Immature natural killer cell (primary cell): Measurements from ENCODE around the gene MYRF. TPM values are rescaled to one million over a fixed set of nuclear protein-coding genes. Genes with fewer than 3 reads are reported as not detected.

Experiments used
- DNase-seq, 3 donors: peaks; one replicate each; pipeline ENCODE4 v3.0.0; 2022; ENCODE audit warnings: mixed read lengths in 1 of 3
- H3K27ac Mint-ChIP-seq, 6 donors: one replicate each; pipeline ENCODE4 v1.8.0; 2020; ENCODE audit warnings: mixed read lengths in 6 of 6, mild to moderate bottlenecking in 5 of 6, inconsistent platforms in 4 of 6, moderate library complexity in 3 of 6
- H3K27me3 Mint-ChIP-seq, 3 donors: one replicate each; pipeline ENCODE4 v1.8.0; 2020 to 2021; ENCODE audit warnings: low read depth in 3 of 3, mild to moderate bottlenecking in 3 of 3, mixed read lengths in 3 of 3, moderate library complexity in 3 of 3, inconsistent platforms in 1 of 3
- H3K36me3 Mint-ChIP-seq, 3 donors: one replicate each; pipeline ENCODE4 v1.8.0; 2020; ENCODE audit warnings: mixed read lengths in 3 of 3, inconsistent platforms in 2 of 3, mild to moderate bottlenecking in 2 of 3
- H3K4me1 Mint-ChIP-seq, 2 donors: one replicate each; pipeline ENCODE4 v1.8.0; 2020; ENCODE audit warnings: inconsistent platforms in 2 of 2, mild to moderate bottlenecking in 2 of 2, mixed read lengths in 2 of 2, moderate library complexity in 1 of 2
- H3K4me3 Mint-ChIP-seq, 5 donors: one replicate each; pipeline ENCODE4 v1.8.0; 2020; ENCODE audit warnings: mild to moderate bottlenecking in 5 of 5, mixed read lengths in 5 of 5, inconsistent platforms in 3 of 5, moderate library complexity in 3 of 5
- H3K9me3 Mint-ChIP-seq, 6 donors: one replicate each; pipeline ENCODE4 v1.8.0; 2020; ENCODE audit warnings: mild to moderate bottlenecking in 6 of 6, mixed read lengths in 6 of 6, inconsistent platforms in 4 of 6, moderate library complexity in 3 of 6
- polyA plus RNA-seq, 3 donors: library from polyadenylated mRNA; unstranded; fragments of 300-500 nt; fragmentation: Illumina TruSeq; gene quantifications; one replicate each; pipeline ENCODE4 v1.2.3, GENCODE V29; 2021

The MYRF gene
- polyA plus RNA-seq, 3 donors from 2014 or later: 0.43 to 2.4 TPM; not detected in 1

DNA sequence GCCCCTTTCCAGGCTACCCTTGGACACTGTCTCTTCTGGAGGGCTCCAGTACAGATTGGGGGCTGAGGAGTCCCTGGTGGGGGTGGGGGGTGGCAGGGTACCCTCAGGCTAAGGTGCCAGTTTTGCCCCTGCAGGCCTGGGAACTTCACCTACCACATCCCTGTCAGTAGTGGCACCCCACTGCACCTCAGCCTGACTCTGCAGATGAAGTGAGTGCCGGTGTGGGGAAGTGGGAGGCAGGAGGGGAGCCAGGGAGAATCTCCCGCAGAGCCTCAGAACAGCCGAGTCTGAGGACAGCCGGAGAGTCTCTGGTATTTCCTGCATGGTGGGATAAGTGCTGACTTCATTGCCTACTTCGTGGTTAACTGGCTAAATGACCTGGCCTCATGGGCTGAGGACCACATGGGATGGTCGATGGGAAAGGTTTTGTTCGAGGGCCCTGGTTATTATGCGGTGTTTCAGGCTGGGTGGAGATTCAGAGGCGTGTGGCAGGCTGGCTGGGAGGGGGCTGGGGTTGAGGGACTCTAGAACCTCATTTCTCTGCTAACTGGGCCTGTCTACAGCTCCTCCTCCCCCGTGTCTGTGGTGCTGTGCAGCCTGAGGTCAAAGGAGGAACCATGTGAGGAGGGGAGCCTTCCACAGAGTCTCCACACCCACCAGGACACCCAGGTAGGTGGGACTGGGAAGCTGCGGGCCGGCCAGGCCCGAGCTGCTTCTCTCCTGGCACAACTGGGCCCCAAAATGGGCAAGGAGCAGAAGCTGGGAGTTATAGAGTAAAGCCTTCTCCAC is 31.5 kb downstream of the MYRF start:
- no peak for DNase-seq
- Mint-ChIP-seq H3K4me1 (peaks cover 1 to 7% of the 10 kb centered on the region in 2 donors), H3K27me3 (no peaks in the 10 kb centered on the region), H3K27ac (peak overlapping the region in 1 of 6 donors; percentile 64), H3K36me3 (peaks cover 2 to 5% (median 2%) of the 10 kb centered on the region in 3 donors), H3K9me3 (no peaks in the 10 kb centered on the region), H3K4me3 (no peak overlapping the region)

DNA sequence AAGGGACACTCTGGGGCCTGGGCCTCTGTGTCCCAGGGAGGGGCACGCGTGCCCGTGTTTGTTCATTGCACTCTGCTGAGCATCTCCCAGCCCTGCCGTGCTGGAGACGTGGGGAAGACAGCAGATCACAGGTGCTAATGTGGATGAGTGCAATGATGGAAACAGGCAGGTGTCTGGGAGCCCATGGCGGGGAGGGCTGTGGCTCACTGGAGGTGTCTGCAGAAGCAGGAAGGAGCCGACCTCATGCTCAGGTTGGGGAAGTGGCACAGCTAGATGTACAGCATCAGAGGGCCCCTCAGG is 32.0 kb downstream of the MYRF start:
- H3K36me3 Mint-ChIP-seq: peaks cover 2 to 7% (median 5%) of the 10 kb centered on the region in 3 donors
- H3K9me3 Mint-ChIP-seq: no peaks in the 10 kb centered on the region
- H3K4me3 Mint-ChIP-seq: no peak overlapping the region
- no peak overlapping the region for H3K27ac Mint-ChIP-seq
- peaks cover 1 to 11% of the 10 kb centered on the region in 2 donors for H3K4me1 Mint-ChIP-seq
- no peak for DNase-seq
- no peaks in the 10 kb centered on the region for H3K27me3 Mint-ChIP-seq

DNA sequence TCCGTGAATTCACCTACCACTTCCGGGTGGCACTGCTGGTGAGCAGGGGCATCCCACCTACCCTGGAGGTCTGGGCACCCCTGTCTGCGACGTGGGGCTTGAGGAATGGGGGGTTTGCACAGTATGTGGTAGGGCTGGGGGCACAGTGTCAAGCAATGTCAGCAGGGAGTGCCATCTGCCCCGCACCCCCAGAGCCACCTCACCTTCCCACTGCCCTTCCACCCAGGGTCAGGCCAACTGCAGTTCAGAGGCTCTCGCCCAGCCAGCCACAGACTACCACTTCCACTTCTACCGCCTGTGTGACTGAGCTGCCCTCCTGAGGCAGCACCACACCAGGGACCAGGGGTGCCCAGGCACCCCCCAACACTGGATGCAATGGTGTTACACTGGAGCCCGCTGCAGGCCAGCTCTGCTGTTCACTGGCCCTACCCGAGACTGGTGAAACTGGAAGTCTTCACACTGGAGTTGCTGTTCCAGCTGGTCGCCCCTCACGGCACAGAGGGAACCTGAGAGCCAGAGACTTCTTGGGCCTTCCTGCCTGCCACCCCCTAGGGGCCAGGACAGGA is 33.5 kb downstream of the MYRF start:
- no peak for DNase-seq
- Mint-ChIP-seq H3K4me1 (peaks cover 1 to 25% of the 10 kb centered on the region in 2 donors), H3K4me3 (no peak overlapping the region), H3K36me3 (peaks cover 2 to 10% (median 5%) of the 10 kb centered on the region in 3 donors), H3K27me3 (peaks cover 0 to 2% (median 0%) of the 10 kb centered on the region in 3 donors), H3K27ac (peak overlapping the region in 1 of 6 donors; percentile 42), H3K9me3 (no peaks in the 10 kb centered on the region)

DNA sequence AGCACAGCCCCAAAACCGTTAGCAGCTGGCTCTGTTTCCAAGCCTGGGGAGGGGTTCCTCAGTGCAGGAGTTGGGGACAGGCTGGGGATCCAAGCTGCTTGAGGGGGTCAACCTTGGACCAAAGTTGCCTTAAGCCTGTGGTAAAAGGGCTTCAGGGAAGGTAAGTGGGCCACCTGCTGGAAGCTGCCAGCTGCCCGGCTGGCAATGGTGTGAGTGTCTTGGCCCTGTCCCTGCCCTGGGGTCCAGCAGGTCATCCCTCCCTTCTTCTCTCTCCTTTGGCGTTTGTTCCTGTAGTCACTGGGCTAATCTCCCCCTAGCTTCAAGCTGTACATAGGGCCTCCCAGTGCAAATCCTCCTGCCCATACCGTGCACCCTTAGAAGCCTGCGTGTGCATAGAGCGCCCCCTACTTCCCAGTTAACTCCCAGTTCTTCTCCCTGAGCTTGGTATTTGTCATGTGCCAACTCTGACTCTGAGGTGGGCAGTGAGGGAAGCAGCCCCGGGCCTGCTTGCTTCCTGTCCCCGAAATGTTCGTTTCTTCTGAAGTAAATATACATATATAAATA is 35.6 kb downstream of the MYRF start:
- Mint-ChIP-seq H3K4me3 (no peak overlapping the region), H3K27me3 (peaks cover 0 to 10% (median 4%) of the 10 kb centered on the region in 3 donors), H3K4me1 (peaks cover 13 to 41% of the 10 kb centered on the region in 2 donors), H3K36me3 (peaks cover 2 to 10% (median 5%) of the 10 kb centered on the region in 3 donors), H3K9me3 (no peaks in the 10 kb centered on the region), H3K27ac (peak overlapping the region in 1 of 6 donors; percentile 55)
- no peak for DNase-seq

DNA sequence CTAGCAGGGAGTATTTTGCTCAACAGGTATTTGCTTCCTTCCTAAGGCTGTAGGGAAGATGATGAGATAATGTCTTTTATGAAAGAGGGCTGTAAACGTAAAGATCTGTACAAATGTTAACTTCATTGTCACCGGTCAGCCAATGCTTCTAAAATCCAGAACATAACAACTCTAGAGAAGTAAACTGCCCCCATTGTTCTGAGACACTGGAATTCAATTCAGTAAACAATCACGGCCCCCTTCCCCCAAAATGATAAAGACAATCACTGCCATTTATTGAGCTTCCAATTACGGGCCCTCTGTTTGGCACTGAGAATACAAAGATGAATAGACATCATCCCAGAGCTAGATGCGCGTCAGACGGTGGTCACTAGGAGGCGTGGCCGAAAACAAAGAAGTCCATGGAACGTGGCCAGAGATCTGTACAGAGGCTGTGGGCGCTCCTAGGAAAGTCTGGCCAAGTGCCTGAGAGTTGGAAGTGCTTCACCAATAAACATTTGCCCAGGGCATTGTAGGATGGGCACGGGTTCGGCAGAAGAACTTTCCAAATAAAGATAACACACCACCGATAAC is 39.4 kb downstream of the MYRF start:
- H3K4me1 Mint-ChIP-seq: peaks cover 15 to 50% of the 10 kb centered on the region in 2 donors
- peak overlapping the region; percentile 97 to 100 (median 99) for H3K27ac Mint-ChIP-seq
- H3K27me3 Mint-ChIP-seq: peaks cover 0 to 11% (median 4%) of the 10 kb centered on the region in 3 donors
- H3K9me3 Mint-ChIP-seq: no peaks in the 10 kb centered on the region
- H3K36me3 Mint-ChIP-seq: peaks cover 0 to 10% (median 0%) of the 10 kb centered on the region in 3 donors
- H3K4me3 Mint-ChIP-seq: peak overlapping the region; percentile 90 to 96 (median 95)
- DNase-seq: peak; percentile 52 to 54 (median 53)

DNA sequence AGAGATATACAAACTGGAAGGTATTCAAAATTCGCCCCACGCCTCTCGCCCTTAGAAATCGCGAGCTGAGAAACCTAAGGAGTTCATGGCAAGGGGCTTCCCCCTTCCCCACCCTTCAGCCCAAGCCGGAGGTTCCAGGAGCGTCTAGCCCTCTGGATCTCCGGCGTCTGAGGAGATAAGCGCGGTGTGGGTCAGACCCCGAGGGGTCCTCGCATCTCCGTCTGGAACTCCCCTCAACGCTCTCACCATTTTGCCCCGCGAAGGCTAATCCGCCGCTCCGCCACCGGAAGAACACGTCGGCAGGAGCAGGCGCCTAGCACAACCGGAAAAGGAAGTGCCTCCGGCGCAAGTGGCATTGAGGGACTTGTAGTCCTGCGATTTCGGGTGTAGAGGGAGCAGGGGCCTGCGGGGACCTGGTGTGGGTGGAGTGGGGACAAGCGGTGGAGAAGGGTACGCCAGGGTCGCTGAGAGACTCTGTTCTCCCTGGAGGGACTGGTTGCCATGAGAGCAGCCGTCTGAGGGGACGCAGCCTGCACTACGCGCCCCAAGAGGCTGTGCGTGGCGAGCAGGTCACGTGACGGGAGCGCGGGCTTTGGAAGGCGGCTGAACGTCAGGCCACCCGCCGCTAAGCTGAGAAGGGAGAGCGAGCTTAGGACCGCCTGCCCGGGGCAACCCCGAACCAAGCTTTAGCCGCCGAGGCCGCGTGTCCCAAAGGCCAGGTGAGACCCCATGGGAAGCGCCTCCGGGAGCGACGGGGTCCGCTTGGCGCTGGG is 40.1 kb downstream of the MYRF start, which contains the start of the genes FEN1 and TMEM258:
Gene FEN1 (plus strand): TSS at position 602 of the 773 bp plus-strand sequence. CDS start 2,451 bp downstream, outside the sequence.
Gene TMEM258 (minus strand): TSS at position 290 of the 773 bp plus-strand sequence. CDS start 41 bp downstream, at position 249.
- Mint-ChIP-seq H3K36me3 (peaks cover 0 to 10% (median 0%) of the 10 kb centered on the region in 3 donors), H3K4me3 (peak within 1 kb of the TSS; percentile 90 to 96 (median 95)), H3K9me3 (no peaks in the 10 kb centered on the region), H3K4me1 (peaks cover 20 to 56% of the 10 kb centered on the region in 2 donors), H3K27me3 (peaks cover 0 to 11% (median 4%) of the 10 kb centered on the region in 3 donors), H3K27ac (peak within 1 kb of the TSS; percentile 97 to 100 (median 99))
- peak; percentile 88 to 89 (median 88) for DNase-seq

DNA sequence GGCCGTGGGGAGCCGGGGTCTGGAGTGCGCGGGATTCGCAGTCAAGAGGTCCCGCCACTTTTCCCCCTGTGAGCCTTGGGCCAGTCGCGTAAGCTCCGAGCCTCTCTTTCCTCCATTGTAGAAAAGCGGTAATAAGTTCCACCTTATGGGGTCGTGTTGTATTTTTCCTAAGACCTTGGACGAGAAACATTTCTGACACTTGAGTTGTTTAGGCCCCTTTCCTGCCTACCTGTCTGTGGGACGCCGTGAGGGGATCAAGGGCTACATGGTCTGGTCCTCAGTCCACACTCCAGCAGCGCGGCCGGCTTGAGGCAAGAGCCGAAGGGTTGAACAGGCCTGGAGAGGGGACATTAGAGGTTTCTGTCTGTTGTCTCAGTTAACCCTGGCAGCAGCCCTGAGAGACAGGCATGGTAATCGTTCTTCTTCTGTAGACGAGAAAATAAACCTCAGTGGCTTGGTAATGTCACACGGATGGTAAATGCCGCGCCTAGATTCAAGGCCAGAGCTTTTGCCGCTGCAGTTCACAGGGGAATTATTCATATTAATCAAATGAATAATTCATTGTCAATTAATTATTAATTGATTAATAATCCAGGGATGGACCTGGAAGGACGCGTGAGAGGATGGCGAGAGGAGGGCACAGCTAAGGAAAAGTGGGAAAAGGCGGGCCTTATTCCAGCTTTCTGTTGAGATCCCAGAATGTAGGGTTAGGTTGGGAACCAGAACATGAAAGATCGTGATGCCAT is 40.8 kb downstream of the MYRF start:
- H3K27ac Mint-ChIP-seq: peak overlapping the region; percentile 88 to 99 (median 98)
- H3K36me3 Mint-ChIP-seq: peaks cover 0 to 10% (median 0%) of the 10 kb centered on the region in 3 donors
- H3K4me3 Mint-ChIP-seq: peak overlapping the region; percentile 90 to 96 (median 95)
- no peaks in the 10 kb centered on the region for H3K9me3 Mint-ChIP-seq
- peaks cover 20 to 57% of the 10 kb centered on the region in 2 donors for H3K4me1 Mint-ChIP-seq
- H3K27me3 Mint-ChIP-seq: peaks cover 0 to 11% (median 4%) of the 10 kb centered on the region in 3 donors
- no peak for DNase-seq

DNA sequence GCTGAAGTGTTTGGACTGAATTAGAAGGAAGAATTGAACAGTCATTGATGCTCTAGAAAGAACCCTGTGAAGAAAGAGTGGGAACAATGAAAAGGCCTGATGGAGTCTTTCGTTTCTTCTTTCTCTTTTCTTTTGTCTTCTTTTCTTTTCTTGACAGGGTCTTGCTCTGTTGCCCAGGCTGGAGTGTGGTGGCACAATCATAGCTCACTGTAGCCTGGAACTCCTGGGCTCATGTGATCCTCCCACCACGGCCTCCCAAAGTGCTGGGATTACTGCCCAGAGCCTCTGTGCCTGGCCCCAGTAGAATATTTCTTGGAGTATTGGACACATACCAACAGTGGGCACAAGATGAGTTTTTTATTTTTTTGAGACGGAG is 41.4 kb downstream of the MYRF start:
- Mint-ChIP-seq H3K27ac (peak overlapping the region in 5 of 6 donors; percentile 57 to 99 (median 92)), H3K27me3 (peaks cover 0 to 13% (median 4%) of the 10 kb centered on the region in 3 donors), H3K4me3 (peak overlapping the region; percentile 41 to 96 (median 92)), H3K4me1 (peaks cover 20 to 51% of the 10 kb centered on the region in 2 donors), H3K36me3 (peaks cover 0 to 9% (median 0%) of the 10 kb centered on the region in 3 donors), H3K9me3 (no peaks in the 10 kb centered on the region)
- no peak for DNase-seq

DNA sequence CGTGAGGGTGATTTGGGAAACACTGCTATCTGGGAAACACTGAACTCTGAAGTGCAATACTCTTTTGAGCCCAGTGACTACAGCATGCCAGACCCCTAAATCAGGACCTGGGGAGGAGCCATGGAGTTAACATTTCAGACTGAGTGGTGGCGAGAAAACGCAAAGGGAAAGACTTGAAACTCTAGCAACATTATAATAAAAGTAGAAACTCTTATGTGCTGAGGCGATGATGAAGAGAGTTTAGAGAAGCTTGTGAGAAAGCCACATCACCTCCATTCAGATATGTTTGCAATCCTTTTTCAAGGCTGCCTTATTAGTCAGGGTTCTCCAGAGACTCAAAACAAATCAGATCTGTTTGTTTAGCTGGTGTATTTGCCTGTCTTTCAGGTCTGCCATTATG is 42.1 kb downstream of the MYRF start:
- H3K9me3 Mint-ChIP-seq: no peaks in the 10 kb centered on the region
- H3K36me3 Mint-ChIP-seq: peaks cover 0 to 2% (median 0%) of the 10 kb centered on the region in 3 donors
- H3K4me1 Mint-ChIP-seq: peaks cover 20 to 44% of the 10 kb centered on the region in 2 donors
- H3K27ac Mint-ChIP-seq: peak overlapping the region in 2 of 6 donors; percentile 40 to 57
- no peak overlapping the region for H3K4me3 Mint-ChIP-seq
- peaks cover 0 to 13% (median 4%) of the 10 kb centered on the region in 3 donors for H3K27me3 Mint-ChIP-seq
- no peak for DNase-seq

DNA sequence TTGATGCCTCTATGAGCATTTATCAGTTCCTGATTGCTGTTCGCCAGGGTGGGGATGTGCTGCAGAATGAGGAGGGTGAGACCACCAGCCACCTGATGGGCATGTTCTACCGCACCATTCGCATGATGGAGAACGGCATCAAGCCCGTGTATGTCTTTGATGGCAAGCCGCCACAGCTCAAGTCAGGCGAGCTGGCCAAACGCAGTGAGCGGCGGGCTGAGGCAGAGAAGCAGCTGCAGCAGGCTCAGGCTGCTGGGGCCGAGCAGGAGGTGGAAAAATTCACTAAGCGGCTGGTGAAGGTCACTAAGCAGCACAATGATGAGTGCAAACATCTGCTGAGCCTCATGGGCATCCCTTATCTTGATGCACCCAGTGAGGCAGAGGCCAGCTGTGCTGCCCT is 43.0 kb downstream of the MYRF start:
- DNase-seq: no peak
- peak overlapping the region in 2 of 6 donors; percentile 40 to 45 for H3K27ac Mint-ChIP-seq
- H3K9me3 Mint-ChIP-seq: no peaks in the 10 kb centered on the region
- H3K4me1 Mint-ChIP-seq: peaks cover 22 to 36% of the 10 kb centered on the region in 2 donors
- H3K36me3 Mint-ChIP-seq: no peaks in the 10 kb centered on the region
- peak overlapping the region in 1 of 5 donors; percentile 24 for H3K4me3 Mint-ChIP-seq
- H3K27me3 Mint-ChIP-seq: peaks cover 0 to 11% (median 4%) of the 10 kb centered on the region in 3 donors

DNA sequence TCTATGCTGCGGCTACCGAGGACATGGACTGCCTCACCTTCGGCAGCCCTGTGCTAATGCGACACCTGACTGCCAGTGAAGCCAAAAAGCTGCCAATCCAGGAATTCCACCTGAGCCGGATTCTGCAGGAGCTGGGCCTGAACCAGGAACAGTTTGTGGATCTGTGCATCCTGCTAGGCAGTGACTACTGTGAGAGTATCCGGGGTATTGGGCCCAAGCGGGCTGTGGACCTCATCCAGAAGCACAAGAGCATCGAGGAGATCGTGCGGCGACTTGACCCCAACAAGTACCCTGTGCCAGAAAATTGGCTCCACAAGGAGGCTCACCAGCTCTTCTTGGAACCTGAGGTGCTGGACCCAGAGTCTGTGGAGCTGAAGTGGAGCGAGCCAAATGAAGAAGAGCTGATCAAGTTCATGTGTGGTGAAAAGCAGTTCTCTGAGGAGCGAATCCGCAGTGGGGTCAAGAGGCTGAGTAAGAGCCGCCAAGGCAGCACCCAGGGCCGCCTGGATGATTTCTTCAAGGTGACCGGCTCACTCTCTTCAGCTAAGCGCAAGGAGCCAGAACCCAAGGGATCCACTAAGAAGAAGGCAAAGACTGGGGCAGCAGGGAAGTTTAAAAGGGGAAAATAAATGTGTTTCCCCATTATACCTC is 43.6 kb downstream of the MYRF start:
- Mint-ChIP-seq H3K27ac (peak overlapping the region in 2 of 6 donors; percentile 21 to 28), H3K27me3 (peaks cover 0 to 11% (median 4%) of the 10 kb centered on the region in 3 donors), H3K9me3 (no peaks in the 10 kb centered on the region), H3K36me3 (no peaks in the 10 kb centered on the region), H3K4me1 (peaks cover 23 to 32% of the 10 kb centered on the region in 2 donors), H3K4me3 (no peak overlapping the region)
- no peak for DNase-seq
